ENCODE measurements around the gene VPS33B. TPM values are rescaled to one million over a fixed set of nuclear protein-coding genes. Genes with fewer than 3 reads are reported as not detected.

Gene VPS33B
- total and polyA plus RNA-seq, 8 donors = 4.2 to 18.9 (median 6.2) TPM

- peak overlapping the region; percentile 67 to 83 (median 71) for H3K27ac ChIP-seq
- H3K4me1 ChIP-seq = peaks cover 3 to 4% (median 4%) of the 10 kb centered on the region in 3 donors
- peak overlapping the region; percentile 78 to 99 (median 90) for H3K4me3 ChIP-seq
- H3K27me3 ChIP-seq = no peaks in the 10 kb centered on the region
- intact Hi-C loops (cut with DNase I) = no loop called here
- ATAC-seq (peak; percentile 35 to 50 (median 44)), FAIRE-seq (no peak), DNase-seq (peak in 2 of 6 donors; percentile 55 to 69)
- WGBS, 2 donors = 0% methylated on average over 35 to 50 of the region's 50 CpGs
- H3K9me3 ChIP-seq = no peaks in the 10 kb centered on the region
- no peak for TF ChIP-seq CTCF (IDR thresholded peaks at IDR 0.05)
- peaks cover 0 to 8% (median 0%) of the 10 kb centered on the region in 3 donors for H3K36me3 ChIP-seq
Observed at GRCh38 chr15:90994059-90994416, 28.4 kb downstream of the VPS33B start.

GRCh38 chr15:90991587-90992285, 30.7 kb downstream of the VPS33B start:
- 89 to 90% methylated on average over 6 of the region's 6 CpGs for WGBS, 2 donors
- no peaks in the 10 kb centered on the region for H3K36me3 ChIP-seq
- no peak for TF ChIP-seq CTCF (IDR thresholded peaks at IDR 0.05)
- no peaks in the 10 kb centered on the region for H3K9me3 ChIP-seq
- FAIRE-seq = no peak
- no peak overlapping the region for H3K4me3 ChIP-seq
- H3K4me1 ChIP-seq = peaks cover 3 to 4% (median 4%) of the 10 kb centered on the region in 3 donors
- no peaks in the 10 kb centered on the region for H3K27me3 ChIP-seq
- no peak for ATAC-seq
- no peak for DNase-seq
- intact Hi-C loops (cut with DNase I) = no loop called here
- H3K27ac ChIP-seq = no peak overlapping the region

GRCh38 chr15:90990446-90990845, 31.9 kb downstream of the VPS33B start:
- intact Hi-C loops (cut with DNase I) = no loop called here
- 94 to 98% methylated on average over 4 of the region's 4 CpGs for whole genome bisulfite sequencing, 2 donors
- FAIRE-seq = no peak

GRCh38 chr15:90989040-90989768, 33.2 kb downstream of the VPS33B start:
- Histone ChIP-seq H3K4me1 (peaks cover 0 to 4% (median 4%) of the 10 kb centered on the region in 3 donors), H3K36me3 (no peaks in the 10 kb centered on the region), H3K9me3 (no peaks in the 10 kb centered on the region), H3K27ac (no peak overlapping the region), H3K4me3 (no peak overlapping the region), H3K27me3 (no peaks in the 10 kb centered on the region)
- FAIRE-seq (no peak), ATAC-seq (peak in 1 of 4 donors; percentile 19), DNase-seq (no peak)
- TF ChIP-seq CTCF (IDR thresholded peaks at IDR 0.05) = no peak
- WGBS, 2 donors = 93 to 94% methylated on average over 7 of the region's 7 CpGs
- intact Hi-C loops (cut with DNase I) = no loop called here

More at GRCh38 chr15:90990446-90990845, 31.9 kb downstream of the VPS33B start:
- H3K4me1 ChIP-seq = peaks cover 3 to 4% (median 4%) of the 10 kb centered on the region in 3 donors
- no peak overlapping the region for H3K27ac ChIP-seq
- DNase-seq = no peak
- no peaks in the 10 kb centered on the region for H3K36me3 ChIP-seq
- H3K4me3 ChIP-seq = no peak overlapping the region
- no peaks in the 10 kb centered on the region for H3K9me3 ChIP-seq
- no peak for TF ChIP-seq CTCF (IDR thresholded peaks at IDR 0.05)
- no peak for ATAC-seq
- no peaks in the 10 kb centered on the region for H3K27me3 ChIP-seq
